Fibroblast of skin of left biceps (primary cell): Measurements from ENCODE around the gene ZMAT3.
"Not testable (repeated sequence)": the region's sequence is repeated elsewhere in the genome, so short reads cannot be mapped to it uniquely, and the experiment has no call there.

Experiments used
- DNase-seq, 2 experiments: peaks; one replicate each; pipeline ENCODE4 v3.0.0-alpha.2; 2013; ENCODE audit warnings: low read depth in 2 of 2

The ZMAT3 gene

GRCh38 chr3:179068779-179069530, 2.7 kb downstream of the ZMAT3 start:
- no peak for DNase-seq

- DNase-seq: no peak
These were observed 3.8 kb downstream of the ZMAT3 start for GRCh38 chr3:179067839-179068238.

GRCh38 chr3:179067291-179067690, 4.3 kb downstream of the ZMAT3 start:
- DNase-seq: no peak

DNA sequence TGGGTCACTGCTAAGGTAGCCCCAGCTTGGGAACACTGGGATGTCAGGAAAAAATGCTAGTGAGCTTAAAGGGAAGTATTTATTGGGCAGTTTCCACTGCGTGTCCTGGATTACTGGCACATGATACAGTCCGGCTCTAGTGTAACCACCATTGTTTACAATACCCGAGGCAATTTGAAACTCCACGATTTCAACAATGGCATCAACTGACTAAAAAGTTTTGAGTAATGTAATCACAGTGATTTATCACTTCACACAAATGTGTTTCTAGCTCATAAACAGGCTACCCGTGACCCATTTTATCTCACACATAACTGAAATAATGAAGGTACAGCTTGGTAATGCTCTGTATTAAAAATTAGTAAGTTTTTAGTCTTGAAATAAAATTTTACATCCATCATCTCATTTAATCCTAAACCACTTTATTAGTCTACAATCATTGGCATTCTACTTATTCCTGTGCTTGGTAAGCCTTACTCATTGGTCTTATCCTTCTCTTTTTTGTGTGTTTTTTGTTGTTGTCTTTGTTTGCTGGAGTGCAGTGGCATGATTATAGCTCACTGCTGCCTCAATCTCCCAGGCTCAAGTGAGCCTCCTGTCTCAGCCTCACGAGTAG, 7.6 kb downstream of the ZMAT3 start:
- no peak for DNase-seq

DNA sequence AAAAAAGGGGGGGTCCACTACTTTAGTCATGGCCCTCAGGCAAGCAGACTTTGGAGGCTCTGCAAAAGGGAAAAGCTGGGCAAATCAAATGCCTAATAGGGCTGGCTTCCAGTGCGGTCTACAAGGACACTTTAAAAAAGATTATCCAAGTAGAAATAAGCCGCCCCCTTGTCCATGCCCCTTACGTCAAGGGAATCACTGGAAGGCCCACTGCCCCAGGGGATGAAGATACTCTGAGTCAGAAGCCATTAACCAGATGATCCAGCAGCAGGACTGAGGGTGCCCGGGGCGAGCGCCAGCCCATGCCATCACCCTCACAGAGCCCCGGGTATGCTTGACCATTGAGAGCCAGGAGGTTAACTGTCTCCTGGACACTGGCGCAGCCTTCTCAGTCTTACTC, 15.3 kb downstream of the ZMAT3 start:
- DNase-seq: no peak

DNA sequence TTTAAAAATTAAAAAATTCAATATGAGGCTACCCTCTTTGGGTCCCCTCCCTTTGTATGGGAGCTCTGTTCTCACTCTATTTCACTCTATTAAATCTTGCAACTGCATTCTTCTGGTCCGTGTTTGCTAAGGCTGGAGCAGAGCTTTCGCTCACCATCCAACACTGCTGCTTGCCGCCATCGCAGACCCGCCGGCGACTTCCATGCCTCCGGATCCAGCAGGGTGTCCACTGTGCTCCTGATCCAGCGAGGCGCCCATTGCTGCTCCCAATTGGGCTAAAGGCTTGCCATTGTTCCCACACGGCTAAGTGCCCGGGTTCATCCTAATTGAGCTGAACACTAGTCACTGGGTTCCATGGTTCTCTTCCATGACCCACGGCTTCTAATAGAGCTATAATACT, 17.0 kb downstream of the ZMAT3 start:
- DNase-seq: not testable (repeated sequence)

- DNase-seq: no peak
These were observed 24.9 kb downstream of the ZMAT3 start for GRCh38 chr3:179046497-179047353.

- DNase-seq: no peak
These were observed 25.7 kb downstream of the ZMAT3 start for GRCh38 chr3:179045719-179046402.

DNA sequence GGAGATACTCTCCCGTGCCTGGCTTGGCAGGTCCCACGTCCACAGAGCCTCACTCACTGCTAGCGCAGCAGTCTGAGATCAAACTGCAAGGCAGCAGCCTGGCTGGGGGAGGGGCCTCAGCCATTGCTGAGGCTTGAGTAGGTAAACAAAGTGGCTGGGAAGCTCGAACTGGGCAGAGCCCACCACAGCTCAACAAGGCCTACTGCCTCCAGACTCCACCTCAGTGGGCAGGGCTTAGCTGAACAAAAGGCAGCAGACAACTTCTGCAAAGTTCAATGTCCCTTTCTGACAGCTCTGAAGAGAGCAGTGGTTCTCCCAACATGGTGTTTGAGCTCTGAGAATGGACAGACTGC, 32.7 kb downstream of the ZMAT3 start:
- DNase-seq: not testable (repeated sequence)

- DNase-seq: no peak
These were observed 33.3 kb downstream of the ZMAT3 start for GRCh38 chr3:179038216-179038898.

- no peak for DNase-seq
These were observed 34.3 kb downstream of the ZMAT3 start for GRCh38 chr3:179037351-179037750.

GRCh38 chr3:179036626-179037300, 34.8 kb downstream of the ZMAT3 start:
- no peak for DNase-seq

DNA sequence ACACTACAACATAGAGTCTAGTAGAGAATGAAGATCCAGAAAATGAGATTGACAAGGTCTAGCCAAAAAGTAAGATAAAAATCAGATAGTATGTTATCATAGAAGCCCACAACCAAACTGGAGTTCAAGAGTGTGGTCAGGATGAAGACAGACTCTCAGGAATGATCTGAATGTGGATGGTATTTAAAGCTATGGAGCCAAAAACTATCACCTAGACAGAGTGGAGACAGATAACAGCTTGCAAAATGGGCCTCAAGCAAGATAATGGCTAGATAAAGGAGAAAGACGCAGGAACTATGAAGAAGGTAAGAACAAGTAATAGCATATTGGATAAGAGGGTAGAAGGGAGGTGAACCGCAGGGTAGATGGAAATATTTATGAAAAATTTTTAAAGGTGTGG, 35.4 kb downstream of the ZMAT3 start:
- DNase-seq: no peak

- no peak for DNase-seq
These were observed 36.4 kb downstream of the ZMAT3 start for GRCh38 chr3:179035232-179035631.

- DNase-seq: not testable (repeated sequence)
These were observed 38.3 kb downstream of the ZMAT3 start for GRCh38 chr3:179033304-179033657.

GRCh38 chr3:179032454-179033303, 38.9 kb downstream of the ZMAT3 start:
- not testable (repeated sequence) for DNase-seq

DNA sequence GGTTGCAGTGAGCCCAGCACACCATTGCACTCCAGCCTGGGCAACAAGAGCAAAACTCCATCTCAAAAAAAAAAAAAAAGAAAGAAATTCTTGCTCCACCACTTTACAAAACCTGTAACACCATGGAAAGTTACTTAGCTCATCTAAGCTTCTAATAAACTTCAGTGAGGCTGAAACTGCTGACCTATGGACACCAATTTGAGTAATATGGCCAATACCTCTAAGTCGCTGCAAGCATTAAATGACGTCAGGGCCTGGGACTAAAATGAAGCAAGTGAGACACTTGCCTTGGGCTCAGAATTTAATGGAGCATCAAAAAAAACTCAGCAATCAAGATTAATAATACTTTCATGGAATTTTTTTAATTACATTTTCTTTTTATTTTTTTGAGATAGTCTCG, 42.5 kb downstream of the ZMAT3 start:
- DNase-seq: no peak

DNA sequence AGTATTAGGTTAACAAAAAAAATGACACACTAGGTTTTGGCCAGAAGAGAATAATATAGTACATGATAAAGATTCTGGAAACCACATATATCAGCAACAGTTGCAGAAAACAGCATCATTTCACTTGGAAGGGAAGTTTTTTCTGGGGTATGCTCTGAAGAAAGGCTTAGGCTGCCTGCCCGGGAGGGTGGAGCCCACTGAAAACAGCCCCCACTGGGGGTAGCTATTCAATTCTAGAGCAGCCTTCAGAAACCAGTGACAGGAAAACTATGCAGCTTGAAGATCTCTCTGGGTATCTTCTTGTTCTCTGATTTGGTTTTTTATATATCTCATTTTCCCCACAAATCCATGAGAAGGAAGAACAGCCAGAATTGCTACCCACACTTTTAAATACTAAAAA, 43.2 kb downstream of the ZMAT3 start:
- DNase-seq: no peak

GRCh38 chr3:179027326-179027900, 44.2 kb downstream of the ZMAT3 start:
- DNase-seq: no peak

DNA sequence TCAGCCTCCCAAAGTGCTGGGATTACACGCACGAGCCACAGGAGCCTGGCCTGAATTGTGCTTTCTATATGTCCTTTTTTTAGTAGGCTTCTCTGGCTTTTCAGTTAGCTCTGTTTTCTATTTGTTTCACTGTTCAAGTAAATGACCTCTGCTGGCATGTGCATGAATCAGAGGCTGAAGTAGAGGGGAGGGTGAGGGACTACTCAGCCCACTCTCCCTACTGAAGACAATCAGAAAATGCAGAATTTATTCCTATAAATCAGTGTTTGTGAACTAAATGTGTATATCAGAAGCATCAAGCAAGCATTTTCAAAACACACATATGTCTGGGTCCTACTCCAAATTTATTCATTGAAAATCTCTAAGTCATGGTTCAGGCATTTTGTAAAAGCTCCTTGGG, 45.0 kb downstream of the ZMAT3 start:
- DNase-seq: no peak
